ENCODE results near the gene KCTD17. TPM values are rescaled to one million over a fixed set of nuclear protein-coding genes. Genes with fewer than 3 reads are reported as not detected.

Gene KCTD17
- total RNA-seq, 1 donor from 2014 or later, result 28.9 TPM

DNA sequence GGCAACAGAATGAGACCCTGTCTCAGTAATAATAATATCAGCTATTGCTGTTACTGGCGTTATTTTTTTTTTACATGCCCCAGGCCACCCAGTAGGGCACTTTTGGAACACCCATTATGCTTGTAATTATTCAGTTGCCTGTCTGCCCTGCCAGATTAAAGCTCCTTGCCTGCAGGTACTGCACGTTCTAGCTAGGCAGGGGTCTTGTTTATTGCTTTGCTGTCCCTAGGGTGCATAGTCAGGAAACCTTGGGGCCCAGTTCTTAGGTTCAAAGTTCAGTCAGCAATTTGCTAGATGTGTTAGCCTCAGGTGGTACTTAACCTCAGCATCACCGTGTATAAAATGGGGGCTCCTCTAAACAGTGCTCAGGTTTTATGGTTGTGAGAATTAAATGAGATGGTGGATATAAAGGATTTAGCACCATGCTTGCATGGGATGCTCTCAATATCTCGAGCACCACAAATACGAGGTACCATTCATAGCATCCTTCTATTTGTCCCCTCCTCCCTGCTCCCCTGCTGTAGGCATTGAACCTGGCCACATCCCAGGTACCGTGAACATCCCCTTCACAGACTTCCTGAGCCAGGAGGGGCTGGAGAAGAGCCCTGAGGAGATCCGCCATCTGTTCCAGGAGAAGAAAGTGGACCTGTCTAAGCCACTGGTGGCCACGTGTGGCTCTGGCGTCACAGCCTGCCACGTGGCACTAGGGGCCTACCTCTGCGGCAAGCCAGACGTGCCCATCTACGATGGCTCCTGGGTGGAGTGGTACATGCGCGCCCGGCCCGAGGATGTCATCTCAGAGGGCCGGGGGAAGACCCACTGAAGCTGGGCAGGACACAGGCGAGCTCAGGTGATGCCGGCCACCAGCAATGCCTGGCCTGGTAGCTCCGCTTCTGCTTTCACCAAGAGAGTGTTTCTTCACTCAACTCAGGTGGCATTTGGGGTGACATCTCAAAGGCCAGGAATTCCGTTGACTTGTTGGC lies 22.6 kb upstream of the KCTD17 start:
- no peak for ATAC-seq (ENCODE audit: low read depth)
- ChIA-PET CTCF (interaction anchor here (0.6 to 1.2 kb wide), 3 partner anchors 15 to 272 kb away, joined by 3 to 5 read pairs (median 3); no protein-coding TSS in a partner anchor), POLR2A (interaction anchor here (0.7 kb wide), 1 partner anchor 263 kb away, joined by 3 read pairs; no protein-coding TSS in a partner anchor)
- H3K4me1 Mint-ChIP-seq, result no peaks in the 10 kb centered on the region
- H3K4me3 Mint-ChIP-seq, result no peak overlapping the region
- H3K27me3 Mint-ChIP-seq, result no peaks in the 10 kb centered on the region
- H3K9me3 Mint-ChIP-seq, result no peaks in the 10 kb centered on the region
- H3K27ac Mint-ChIP-seq, result no peak overlapping the region
- DNase-seq, result no peak
- H3K36me3 Mint-ChIP-seq (ENCODE audit: low read depth), result peaks cover 2% of the 10 kb centered on the region
- TF ChIP-seq, protein P1, sequence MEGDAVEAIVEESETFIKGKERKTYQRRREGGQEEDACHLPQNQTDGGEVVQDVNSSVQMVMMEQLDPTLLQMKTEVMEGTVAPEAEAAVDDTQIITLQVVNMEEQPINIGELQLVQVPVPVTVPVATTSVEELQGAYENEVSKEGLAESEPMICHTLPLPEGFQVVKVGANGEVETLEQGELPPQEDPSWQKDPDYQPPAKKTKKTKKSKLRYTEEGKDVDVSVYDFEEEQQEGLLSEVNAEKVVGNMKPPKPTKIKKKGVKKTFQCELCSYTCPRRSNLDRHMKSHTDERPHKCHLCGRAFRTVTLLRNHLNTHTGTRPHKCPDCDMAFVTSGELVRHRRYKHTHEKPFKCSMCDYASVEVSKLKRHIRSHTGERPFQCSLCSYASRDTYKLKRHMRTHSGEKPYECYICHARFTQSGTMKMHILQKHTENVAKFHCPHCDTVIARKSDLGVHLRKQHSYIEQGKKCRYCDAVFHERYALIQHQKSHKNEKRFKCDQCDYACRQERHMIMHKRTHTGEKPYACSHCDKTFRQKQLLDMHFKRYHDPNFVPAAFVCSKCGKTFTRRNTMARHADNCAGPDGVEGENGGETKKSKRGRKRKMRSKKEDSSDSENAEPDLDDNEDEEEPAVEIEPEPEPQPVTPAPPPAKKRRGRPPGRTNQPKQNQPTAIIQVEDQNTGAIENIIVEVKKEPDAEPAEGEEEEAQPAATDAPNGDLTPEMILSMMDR (IDR thresholded peaks at IDR 0.05), result no peak
- intact Hi-C loops (cut with micrococcal nuclease), result no loop called here

DNA sequence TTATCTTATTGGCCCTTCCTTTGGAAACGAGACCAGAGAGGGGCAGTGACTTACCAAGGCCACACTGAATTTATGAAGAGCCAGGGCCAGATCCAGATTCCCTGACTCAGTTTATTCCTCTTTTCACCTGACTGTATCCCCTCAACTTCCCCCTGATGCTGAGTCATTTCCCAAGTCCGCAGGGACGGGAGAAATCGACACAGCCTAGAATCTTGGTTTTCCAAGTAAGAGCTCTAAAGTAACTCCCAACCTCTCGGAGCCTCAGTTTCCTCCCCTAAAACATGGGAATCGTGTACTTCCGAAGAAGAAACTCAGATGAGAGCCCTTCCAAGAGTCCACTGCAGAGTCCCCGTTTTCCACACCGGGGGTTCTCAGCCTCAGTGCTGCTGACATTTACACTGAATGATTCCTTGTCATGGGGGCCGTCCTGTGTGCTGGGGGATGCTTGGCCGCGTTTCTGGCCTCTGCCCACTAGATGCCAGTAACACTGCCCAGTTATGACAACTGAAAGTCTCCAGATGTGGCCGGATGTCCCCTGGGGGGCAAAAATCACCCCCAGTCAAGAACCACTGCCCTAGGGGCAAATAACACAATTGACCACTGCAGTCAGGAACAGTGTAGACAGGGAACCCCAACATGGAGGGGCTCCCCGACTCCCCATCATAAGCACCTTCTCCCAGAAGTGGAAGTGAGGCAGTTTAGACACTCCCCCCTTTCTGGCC lies 20.8 kb upstream of the KCTD17 start:
- Mint-ChIP-seq H3K27ac (no peak overlapping the region), H3K9me3 (no peaks in the 10 kb centered on the region), H3K36me3 (ENCODE audit: low read depth) (peaks cover 2% of the 10 kb centered on the region), H3K4me3 (no peak overlapping the region), H3K27me3 (peaks cover 9% of the 10 kb centered on the region), H3K4me1 (no peaks in the 10 kb centered on the region)
- POLR2A ChIA-PET, result no interaction called here
- TF ChIP-seq, protein P1 (IDR thresholded peaks at IDR 0.05), result no peak
- ATAC-seq (ENCODE audit: low read depth) (no peak), DNase-seq (no peak)
- CTCF ChIA-PET, result interaction anchor here (0.8 to 1.2 kb wide), 2 partner anchors 9 to 13 kb away, joined by 3 to 5 read pairs; no protein-coding TSS in a partner anchor
- intact Hi-C loops (cut with micrococcal nuclease), result no loop called here

DNA sequence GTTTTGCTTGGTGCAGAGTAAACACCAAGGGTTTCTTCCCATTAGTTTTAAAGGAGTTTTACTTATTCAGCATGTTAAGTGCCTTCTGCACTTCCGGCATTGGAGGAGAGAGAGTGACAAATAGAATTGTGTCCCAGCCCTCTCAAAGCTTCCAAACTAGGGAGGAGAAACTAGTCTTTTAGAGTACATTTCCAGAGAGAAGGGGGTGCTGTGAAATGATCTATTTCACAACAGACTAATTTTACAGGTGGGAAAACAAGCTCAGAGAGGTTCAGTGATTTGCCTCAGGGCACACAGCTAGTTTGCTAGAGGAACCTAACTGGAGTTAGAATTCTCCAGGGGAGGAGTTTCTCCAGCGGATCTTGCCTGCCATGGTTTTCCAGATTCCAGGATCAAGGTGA lies 19.4 kb upstream of the KCTD17 start:
- H3K4me3 Mint-ChIP-seq, result no peak overlapping the region
- intact Hi-C loops (cut with micrococcal nuclease), result no loop called here
- no peaks in the 10 kb centered on the region for H3K4me1 Mint-ChIP-seq
- H3K27me3 Mint-ChIP-seq, result peaks cover 15% of the 10 kb centered on the region
- DNase-seq, result no peak
- ATAC-seq (ENCODE audit: low read depth), result no peak
- H3K9me3 Mint-ChIP-seq, result no peaks in the 10 kb centered on the region
- no peaks in the 10 kb centered on the region for H3K36me3 Mint-ChIP-seq (ENCODE audit: low read depth)
- ChIA-PET CTCF (no interaction called here), POLR2A (no interaction called here)
- TF ChIP-seq, protein P1 (IDR thresholded peaks at IDR 0.05), result no peak
- H3K27ac Mint-ChIP-seq, result no peak overlapping the region

DNA sequence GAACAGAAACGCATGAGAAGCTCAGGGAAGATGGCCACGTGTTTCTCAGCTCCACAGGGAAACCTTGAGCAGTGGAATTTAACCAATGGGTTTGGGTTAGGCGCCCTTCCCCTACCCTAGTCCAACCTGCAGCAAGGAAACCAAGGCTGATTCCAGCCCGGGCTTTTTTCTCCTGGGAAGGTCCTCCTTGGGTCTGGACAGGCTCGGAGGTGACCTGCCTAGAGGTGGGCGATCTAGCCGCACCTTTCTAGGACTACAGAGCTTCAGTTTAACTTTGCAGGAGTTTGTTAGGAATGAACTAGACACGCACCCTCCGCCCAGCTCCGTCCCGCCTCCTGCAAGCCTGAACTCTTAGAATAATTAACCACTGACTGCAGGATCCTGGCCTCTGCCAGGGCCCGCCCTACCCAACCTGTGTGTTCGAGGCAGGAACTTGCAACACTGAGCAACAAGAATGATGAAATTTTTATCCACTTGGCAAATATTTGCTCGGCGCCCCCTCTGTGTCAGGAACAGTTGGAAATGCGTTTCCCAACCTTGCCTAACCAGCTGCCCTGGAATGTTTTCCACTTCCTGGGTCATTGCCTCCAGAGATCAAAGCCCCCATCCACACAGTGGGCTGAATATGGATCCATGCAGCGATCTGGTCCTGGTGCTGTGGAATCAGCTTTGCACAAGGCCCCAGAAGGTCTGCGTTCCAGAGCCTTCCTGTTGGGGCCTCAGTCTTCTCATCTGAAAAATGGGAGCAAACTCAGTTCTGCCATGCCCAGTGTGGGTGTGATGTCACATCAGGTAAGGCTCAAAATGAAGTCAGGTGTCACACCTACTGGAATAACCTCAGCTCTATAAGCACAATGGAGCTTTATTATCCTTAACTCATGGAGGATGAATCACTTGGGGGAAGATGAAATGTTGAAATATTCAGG lies 18.7 kb upstream of the KCTD17 start:
- POLR2A ChIA-PET, result no interaction called here
- CTCF ChIA-PET, result no interaction called here
- no peak for ATAC-seq (ENCODE audit: low read depth)
- intact Hi-C loops (cut with micrococcal nuclease), result no loop called here
- Mint-ChIP-seq H3K4me3 (no peak overlapping the region), H3K4me1 (no peaks in the 10 kb centered on the region), H3K27me3 (peaks cover 21% of the 10 kb centered on the region), H3K9me3 (no peaks in the 10 kb centered on the region), H3K27ac (no peak overlapping the region), H3K36me3 (ENCODE audit: low read depth) (no peaks in the 10 kb centered on the region)
- DNase-seq, result no peak
- TF ChIP-seq, protein P1 (IDR thresholded peaks at IDR 0.05), result no peak

All from activated B cell treated with CpG ODN at 0.5 μM for 24 hours (primary cell).